ENCODE measurements around the gene GAS7.

The GAS7 gene

GRCh38 chr17:10130263-10130662, 68.1 kb downstream of the GAS7 start:
- TF ChIP-seq POLR2AphosphoS5 (IDR thresholded peaks at IDR 0.05; ENCODE audit: borderline replicate concordance, low read depth, low read length) (no peak), FOXP2 (optimal IDR thresholded peaks at IDR 0.05; ENCODE audit: control extremely low read depth, extremely low read length, insufficient read depth) (no peak), EZH2 (IDR thresholded peaks at IDR 0.05) (no peak)
- no peaks in the 10 kb centered on the region for H3K9me3 ChIP-seq (ENCODE audit: low read depth, low read length)
- no peak overlapping the region for H3K4me3 ChIP-seq
- H3K9ac ChIP-seq (ENCODE audit: insufficient read length), result no peak overlapping the region
- H3K27ac ChIP-seq, result no peak overlapping the region
- no peaks in the 10 kb centered on the region for H3K36me3 ChIP-seq (ENCODE audit: insufficient read depth, low read length)
- no peak for DNase-seq (ENCODE audit: low read depth, low spot score)

- H3K36me3 ChIP-seq (ENCODE audit: insufficient read depth, low read length), result no peaks in the 10 kb centered on the region
- no peak overlapping the region for H3K27ac ChIP-seq
- H3K4me3 ChIP-seq, result no peak overlapping the region
- no peaks in the 10 kb centered on the region for H3K9me3 ChIP-seq (ENCODE audit: low read depth, low read length)
- DNase-seq (ENCODE audit: low read depth, low spot score), result no peak
- TF ChIP-seq FOXP2 (optimal IDR thresholded peaks at IDR 0.05; ENCODE audit: control extremely low read depth, extremely low read length, insufficient read depth) (no peak), POLR2AphosphoS5 (IDR thresholded peaks at IDR 0.05; ENCODE audit: borderline replicate concordance, low read depth, low read length) (no peak), EZH2 (IDR thresholded peaks at IDR 0.05) (no peak)
- H3K9ac ChIP-seq (ENCODE audit: insufficient read length), result no peak overlapping the region
Observed at GRCh38 chr17:10127819-10128425, 70.5 kb downstream of the GAS7 start.

DNA sequence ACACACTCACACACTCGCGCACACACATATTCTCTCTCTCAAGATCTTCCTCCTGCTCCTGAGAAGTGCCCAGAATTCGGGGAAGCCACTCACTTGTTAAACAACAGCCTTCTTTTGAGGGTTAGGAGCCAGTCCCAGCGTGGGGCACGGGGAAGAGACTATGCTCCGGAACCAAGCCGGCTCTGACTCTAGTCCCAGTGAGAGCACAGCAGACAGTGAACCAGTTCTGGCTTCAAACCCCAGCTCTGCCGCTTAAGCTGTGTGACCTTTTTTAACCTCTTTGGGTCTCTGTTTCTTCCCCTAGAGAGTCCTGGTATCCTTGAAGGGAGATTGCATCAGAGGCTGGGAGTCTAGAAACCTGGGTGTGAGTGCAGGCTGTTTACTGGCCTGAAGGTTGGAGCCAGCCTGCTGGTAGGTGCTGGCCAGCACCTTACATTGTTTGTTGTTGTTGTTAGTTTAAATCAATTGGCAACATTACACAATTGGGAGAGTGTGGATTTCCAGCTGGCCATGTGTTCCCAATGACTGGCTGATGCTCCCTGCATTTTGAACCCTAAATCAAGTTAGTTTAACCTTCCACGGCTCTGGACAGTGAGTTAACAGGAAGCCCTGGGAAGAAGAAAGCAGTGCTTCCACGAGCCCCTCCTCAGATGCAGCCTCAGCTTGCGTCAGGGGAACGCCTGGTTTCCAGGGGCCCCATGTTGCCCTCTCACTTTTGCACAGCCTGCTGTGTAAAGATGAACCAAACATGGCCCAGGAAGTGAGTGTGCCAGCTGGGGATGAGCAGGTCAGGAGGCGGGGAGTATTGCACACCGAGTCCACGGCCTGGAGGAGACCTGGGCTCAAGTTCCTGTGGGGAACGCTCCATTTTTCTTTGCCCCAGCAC, 71.5 kb downstream of the GAS7 start:
- H3K36me3 ChIP-seq (ENCODE audit: insufficient read depth, low read length), result no peaks in the 10 kb centered on the region
- H3K4me3 ChIP-seq, result no peak overlapping the region
- TF ChIP-seq EZH2 (IDR thresholded peaks at IDR 0.05) (no peak), POLR2AphosphoS5 (IDR thresholded peaks at IDR 0.05; ENCODE audit: borderline replicate concordance, low read depth, low read length) (no peak), FOXP2 (optimal IDR thresholded peaks at IDR 0.05; ENCODE audit: control extremely low read depth, extremely low read length, insufficient read depth) (no peak)
- no peak for DNase-seq (ENCODE audit: low read depth, low spot score)
- H3K27ac ChIP-seq, result no peak overlapping the region
- H3K9ac ChIP-seq (ENCODE audit: insufficient read length), result no peak overlapping the region
- H3K9me3 ChIP-seq (ENCODE audit: low read depth, low read length), result no peaks in the 10 kb centered on the region

GRCh38 chr17:10126276-10126615, 72.2 kb downstream of the GAS7 start:
- TF ChIP-seq EZH2 (IDR thresholded peaks at IDR 0.05), result no peak
- no peak for TF ChIP-seq FOXP2 (optimal IDR thresholded peaks at IDR 0.05; ENCODE audit: control extremely low read depth, extremely low read length, insufficient read depth)
- no peak for TF ChIP-seq POLR2AphosphoS5 (IDR thresholded peaks at IDR 0.05; ENCODE audit: borderline replicate concordance, low read depth, low read length)
- no peaks in the 10 kb centered on the region for H3K36me3 ChIP-seq (ENCODE audit: insufficient read depth, low read length)
- no peak for DNase-seq (ENCODE audit: low read depth, low spot score)
- no peak overlapping the region for H3K4me3 ChIP-seq
- H3K27ac ChIP-seq, result no peak overlapping the region
- no peaks in the 10 kb centered on the region for H3K9me3 ChIP-seq (ENCODE audit: low read depth, low read length)
- H3K9ac ChIP-seq (ENCODE audit: insufficient read length), result no peak overlapping the region

GRCh38 chr17:10125531-10126275, 72.7 kb downstream of the GAS7 start:
- no peak overlapping the region for H3K4me3 ChIP-seq
- H3K27ac ChIP-seq, result no peak overlapping the region
- H3K9me3 ChIP-seq (ENCODE audit: low read depth, low read length), result no peaks in the 10 kb centered on the region
- no peak for TF ChIP-seq EZH2 (IDR thresholded peaks at IDR 0.05)
- TF ChIP-seq FOXP2 (optimal IDR thresholded peaks at IDR 0.05; ENCODE audit: control extremely low read depth, extremely low read length, insufficient read depth), result no peak
- no peak for TF ChIP-seq POLR2AphosphoS5 (IDR thresholded peaks at IDR 0.05; ENCODE audit: borderline replicate concordance, low read depth, low read length)
- no peaks in the 10 kb centered on the region for H3K36me3 ChIP-seq (ENCODE audit: insufficient read depth, low read length)
- H3K9ac ChIP-seq (ENCODE audit: insufficient read length), result no peak overlapping the region
- no peak for DNase-seq (ENCODE audit: low read depth, low spot score)

DNA sequence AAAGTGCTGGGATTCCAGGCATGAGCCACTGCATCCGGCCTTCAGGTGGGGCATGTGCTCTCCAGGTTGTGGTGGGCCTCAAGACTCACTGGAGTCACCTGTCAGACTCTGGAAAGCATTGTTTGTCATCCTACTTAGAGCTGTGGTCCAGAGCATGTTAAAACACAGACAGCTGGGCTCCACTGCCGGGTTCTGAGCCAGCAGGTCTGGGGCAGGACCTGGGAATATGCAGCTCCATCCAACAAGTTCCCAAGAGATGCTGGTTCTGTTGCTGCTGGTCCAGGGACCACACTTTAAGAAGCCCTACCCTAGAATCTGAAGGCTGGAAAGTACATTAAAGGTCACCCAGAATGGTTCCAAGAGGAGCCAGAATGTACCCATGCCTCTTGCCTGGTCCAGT, 75.3 kb downstream of the GAS7 start:
- Histone ChIP-seq H3K4me3 (no peak overlapping the region), H3K9me3 (ENCODE audit: low read depth, low read length) (no peaks in the 10 kb centered on the region), H3K27ac (no peak overlapping the region), H3K36me3 (ENCODE audit: insufficient read depth, low read length) (no peaks in the 10 kb centered on the region), H3K9ac (ENCODE audit: insufficient read length) (no peak overlapping the region)
- TF ChIP-seq EZH2 (IDR thresholded peaks at IDR 0.05) (no peak), FOXP2 (optimal IDR thresholded peaks at IDR 0.05; ENCODE audit: control extremely low read depth, extremely low read length, insufficient read depth) (no peak), POLR2AphosphoS5 (IDR thresholded peaks at IDR 0.05; ENCODE audit: borderline replicate concordance, low read depth, low read length) (no peak)
- DNase-seq (ENCODE audit: low read depth, low spot score), result no peak

DNA sequence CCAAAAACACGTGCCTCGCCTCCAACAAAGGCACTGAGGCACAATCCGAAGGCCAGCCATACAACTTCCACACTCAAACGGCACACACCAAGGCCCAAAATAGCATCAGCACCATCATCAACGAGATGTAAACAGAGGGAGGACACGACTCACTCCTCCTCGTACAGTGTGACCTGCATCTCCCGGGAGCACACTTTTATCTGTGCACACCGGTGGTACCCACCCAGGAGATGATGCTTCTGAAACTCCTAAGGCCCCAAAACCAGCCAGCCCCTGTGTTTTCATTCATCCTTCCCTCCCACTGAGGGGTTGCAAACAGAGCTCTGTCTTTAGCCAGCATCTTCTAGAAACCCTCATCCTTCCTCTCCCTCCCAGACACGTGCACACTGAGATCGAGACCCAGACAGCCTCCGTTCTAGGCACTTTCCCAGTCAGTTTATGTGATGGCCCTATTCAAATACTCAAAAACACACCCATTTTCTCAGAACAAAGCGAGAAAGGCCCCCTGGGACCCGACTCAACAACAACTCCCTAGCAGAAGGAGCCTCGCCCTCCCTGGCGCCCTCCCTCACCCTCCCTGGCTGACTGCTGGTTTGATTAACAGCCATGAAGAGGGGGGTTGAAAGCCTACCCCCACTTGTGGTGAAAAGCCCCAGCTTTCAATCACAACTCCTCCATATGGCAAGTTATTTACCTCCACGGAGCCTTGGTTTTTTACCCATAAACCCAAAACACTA, 76.3 kb downstream of the GAS7 start:
- TF ChIP-seq FOXP2 (optimal IDR thresholded peaks at IDR 0.05; ENCODE audit: control extremely low read depth, extremely low read length, insufficient read depth) (no peak), EZH2 (IDR thresholded peaks at IDR 0.05) (no peak), POLR2AphosphoS5 (IDR thresholded peaks at IDR 0.05; ENCODE audit: borderline replicate concordance, low read depth, low read length) (no peak)
- H3K36me3 ChIP-seq (ENCODE audit: insufficient read depth, low read length), result no peaks in the 10 kb centered on the region
- DNase-seq (ENCODE audit: low read depth, low spot score), result no peak
- no peaks in the 10 kb centered on the region for H3K9me3 ChIP-seq (ENCODE audit: low read depth, low read length)
- H3K4me3 ChIP-seq, result no peak overlapping the region
- H3K27ac ChIP-seq, result no peak overlapping the region
- H3K9ac ChIP-seq (ENCODE audit: insufficient read length), result no peak overlapping the region

- H3K9ac ChIP-seq (ENCODE audit: insufficient read length), result no peak overlapping the region
- no peaks in the 10 kb centered on the region for H3K9me3 ChIP-seq (ENCODE audit: low read depth, low read length)
- no peaks in the 10 kb centered on the region for H3K36me3 ChIP-seq (ENCODE audit: insufficient read depth, low read length)
- no peak overlapping the region for H3K27ac ChIP-seq
- DNase-seq (ENCODE audit: low read depth, low spot score), result no peak
- no peak for TF ChIP-seq EZH2 (IDR thresholded peaks at IDR 0.05)
- no peak for TF ChIP-seq FOXP2 (optimal IDR thresholded peaks at IDR 0.05; ENCODE audit: control extremely low read depth, extremely low read length, insufficient read depth)
- no peak for TF ChIP-seq POLR2AphosphoS5 (IDR thresholded peaks at IDR 0.05; ENCODE audit: borderline replicate concordance, low read depth, low read length)
- H3K4me3 ChIP-seq, result no peak overlapping the region
Observed at GRCh38 chr17:10120749-10121148, 77.7 kb downstream of the GAS7 start.
